GM23248 (cell line): ENCODE results near the gene ST7. TPM values are rescaled to one million over a fixed set of nuclear protein-coding genes. Genes with fewer than 3 reads are reported as not detected.

ENCODE experiments used
- DNase-seq: peaks from one replicate; pipeline ENCODE4 v3.0.0-alpha.2; 2015
- H2AFZ ChIP-seq: fragments of 200-600 bp; sonication (generic); 2 replicates; pipeline ENCODE4 v1.6.1; 2016; ENCODE audit warnings: antibody characterized with exemption
- H3F3A ChIP-seq: fragments of 200-600 bp; sonication (generic); 2 replicates; pipeline ENCODE4 v1.6.1; 2016; ENCODE audit warnings: mild to moderate bottlenecking, antibody characterized with exemption, mixed run types; ENCODE audit not compliant: insufficient read depth
- H3K27ac ChIP-seq: fragments of 200-600 bp; sonication (generic); 2 replicates; pipeline ENCODE4 v1.5.1; 2016; ENCODE audit warnings: mild to moderate bottlenecking
- H3K27me3 ChIP-seq: fragments of 200-600 bp; sonication (generic); replicated peaks from 2 replicates; pipeline ENCODE4 v1.6.1; 2016; ENCODE audit warnings: mild to moderate bottlenecking; ENCODE audit not compliant: insufficient read depth
- H3K36me3 ChIP-seq: fragments of 200-600 bp; sonication (generic); 2 replicates; pipeline ENCODE4 v1.6.1; 2016; ENCODE audit warnings: low read depth, mild to moderate bottlenecking
- H3K4me1 ChIP-seq: fragments of 200-600 bp; sonication (generic); 2 replicates; pipeline ENCODE4 v1.6.1; 2016; ENCODE audit warnings: mild to moderate bottlenecking; ENCODE audit not compliant: insufficient read depth
- H3K4me2 ChIP-seq: fragments of 200-600 bp; sonication (generic); one replicate; pipeline ENCODE4 v1.6.1; 2016; ENCODE audit warnings: mild to moderate bottlenecking; ENCODE audit not compliant: unreplicated experiment
- H3K4me3 ChIP-seq: fragments of 200-600 bp; sonication (generic); 2 replicates; pipeline ENCODE4 v1.5.1; 2016; ENCODE audit warnings: mild to moderate bottlenecking
- H3K79me2 ChIP-seq: fragments of 200-600 bp; sonication (generic); 2 replicates; pipeline ENCODE4 v1.6.1; 2016; ENCODE audit warnings: mild to moderate bottlenecking; ENCODE audit not compliant: insufficient read depth
- H3K9ac ChIP-seq: fragments of 200-600 bp; sonication (generic); 2 replicates; pipeline ENCODE4 v1.6.1; 2016; ENCODE audit warnings: mild to moderate bottlenecking
- H3K9me2 ChIP-seq: fragments of 200-600 bp; sonication (generic); 2 replicates; pipeline ENCODE4 v1.6.1; 2016; ENCODE audit warnings: mixed run types, mild to moderate bottlenecking, moderate library complexity; ENCODE audit not compliant: insufficient read depth
- H3K9me3 ChIP-seq: fragments of 200-600 bp; sonication (generic); one replicate; pipeline ENCODE4 v1.6.1; 2017; ENCODE audit warnings: low read depth
- H4K20me1 ChIP-seq: fragments of 200-600 bp; sonication (generic); 2 replicates; pipeline ENCODE4 v1.6.0; 2016; ENCODE audit not compliant: insufficient read depth
- EZH2 ChIP-seq: fragments of 200-600 bp; sonication (generic); IDR thresholded peaks from 2 replicates; pipeline ENCODE4 v1.6.1; 2018; ENCODE audit warnings: antibody characterized with exemption, mild to moderate bottlenecking; ENCODE audit not compliant: insufficient read depth, poor library complexity, severe bottlenecking
- EZH2phosphoT487 ChIP-seq: fragments of 200-600 bp; sonication (generic); IDR thresholded peaks from 2 replicates; pipeline ENCODE4 v1.6.1; 2018; ENCODE audit warnings: antibody characterized with exemption, moderate library complexity, mild to moderate bottlenecking, low read depth; ENCODE audit not compliant: insufficient read depth
- WGBS, 2 experiments: methylation state at CpG; one replicate each; pipeline ENCODE4 v1.1.6; 2015 to 2017; ENCODE audit warnings: low lambda C conversion rate in 2 of 2, low coverage in 1 of 2; ENCODE audit errors: missing lambda C conversion rate in 2 of 2; 5-methylcytosine and 5-hydroxymethylcytosine counted together
- in situ Hi-C: fragments of 300-500 bp; cut with MboI; formaldehyde crosslinking; loops from 2 replicates; pipeline ENCODE4 v1.15.0; 2020
- polyA plus RNA-seq: library from polyadenylated mRNA; unstranded; fragments of >200 nt; fragmentation: Nextera tagmentation; extraction: Ambion mirVana; gene quantifications from 2 replicates; pipeline ENCODE4 v1.2.1, GENCODE V29; 2016
- total RNA-seq: library from RNA; depleted of rRNA; stranded (reverse); fragments of >200 nt; shearing (Covaris generic); gene quantifications from 2 replicates; pipeline ENCODE4 v1.2.3, GENCODE V29; 2014

The ST7 gene
- total and polyA plus RNA-seq, 2 experiments from 2014 or later, result 17.8 to 21.9 TPM

DNA sequence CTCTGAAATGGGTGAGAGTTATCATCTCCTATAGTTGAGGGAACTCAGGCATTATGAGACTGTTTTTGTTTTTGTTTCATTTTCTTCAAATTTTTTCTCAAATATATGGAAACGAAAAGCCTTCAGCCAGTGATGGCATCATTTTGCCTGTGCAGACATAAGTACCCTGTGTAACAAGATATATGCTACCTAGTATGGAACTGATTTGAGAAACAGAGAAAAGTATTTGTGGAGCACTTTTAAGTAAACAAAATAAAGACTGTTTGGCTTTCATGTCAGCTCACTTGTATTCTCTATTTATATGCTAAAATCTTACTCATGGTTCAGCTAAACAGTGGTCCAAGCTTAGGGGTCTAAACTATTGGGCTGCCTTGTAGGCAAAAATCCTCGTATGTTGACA lies 219.0 kb downstream of the ST7 start:
- Histone ChIP-seq H3K27me3 (no peaks in the 10 kb centered on the region), H3F3A (no peaks in the 10 kb centered on the region), H3K4me2 (no peak overlapping the region), H3K9me2 (no peaks in the 10 kb centered on the region), H3K9me3 (no peaks in the 10 kb centered on the region), H3K4me3 (no peak overlapping the region), H3K36me3 (0 out of 2 replicates have a peak, but pooled peaks cover 5% of the 10 kb centered on the region), H3K4me1 (no peaks in the 10 kb centered on the region), H3K27ac (no peak overlapping the region), H3K9ac (no peak overlapping the region), H3K79me2 (no peaks in the 10 kb centered on the region), H2AFZ (no peak overlapping the region), H4K20me1 (no peaks in the 10 kb centered on the region)
- in situ Hi-C loops, result no loop called here
- DNase-seq, result no peak
- WGBS, 2 experiments, result 94 to 98% methylated on average over 2 of the region's 2 CpGs
- no peak for TF ChIP-seq EZH2
- TF ChIP-seq EZH2phosphoT487, result no peak

- Histone ChIP-seq H2AFZ (no peak overlapping the region), H3K9ac (no peak overlapping the region), H3K9me3 (no peaks in the 10 kb centered on the region), H3K4me2 (no peak overlapping the region), H4K20me1 (no peaks in the 10 kb centered on the region), H3F3A (no peaks in the 10 kb centered on the region), H3K27me3 (no peaks in the 10 kb centered on the region), H3K27ac (no peak overlapping the region), H3K9me2 (no peaks in the 10 kb centered on the region), H3K79me2 (no peaks in the 10 kb centered on the region), H3K4me1 (no peaks in the 10 kb centered on the region), H3K4me3 (no peak overlapping the region), H3K36me3 (0 out of 2 replicates have a peak, but pooled peaks cover 5% of the 10 kb centered on the region)
- TF ChIP-seq EZH2phosphoT487 (no peak), EZH2 (no peak)
- WGBS, 2 experiments, result 45 to 47% methylated on average over 6 of the region's 6 CpGs
- in situ Hi-C loops, result no loop called here
- DNase-seq, result peak; percentile 38
Observed at GRCh38 chr7:117173035-117173770, 219.9 kb downstream of the ST7 start.

DNA sequence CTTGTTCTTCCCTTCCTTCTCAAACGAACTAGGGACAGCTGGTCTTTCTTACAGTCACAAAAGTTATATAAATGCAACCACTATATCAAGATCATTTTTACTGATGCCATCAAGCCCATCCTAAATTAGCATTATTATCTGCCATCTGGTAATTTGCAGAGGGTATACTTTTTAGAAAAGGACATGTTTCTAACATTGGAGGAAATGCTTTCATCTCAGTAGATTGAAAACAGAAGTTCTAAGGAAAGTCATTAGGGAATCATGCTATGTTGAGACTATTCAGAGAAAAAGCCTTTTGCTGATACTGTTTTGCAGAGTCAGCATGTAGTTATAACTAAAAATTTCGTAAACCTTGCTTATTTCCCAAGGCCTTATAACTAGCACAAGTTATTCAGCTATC lies 222.9 kb downstream of the ST7 start:
- H2AFZ ChIP-seq, result no peak overlapping the region
- TF ChIP-seq EZH2phosphoT487 (no peak), EZH2 (no peak)
- no peaks in the 10 kb centered on the region for H3F3A ChIP-seq
- no peaks in the 10 kb centered on the region for H4K20me1 ChIP-seq
- no peaks in the 10 kb centered on the region for H3K9me2 ChIP-seq
- in situ Hi-C loops, result no loop called here
- no peak overlapping the region for H3K4me2 ChIP-seq
- no peak overlapping the region for H3K4me3 ChIP-seq
- no peak for DNase-seq
- no peak overlapping the region for H3K9ac ChIP-seq
- no peaks in the 10 kb centered on the region for H3K4me1 ChIP-seq
- 0 out of 2 replicates have a peak, but pooled peaks cover 5% of the 10 kb centered on the region for H3K36me3 ChIP-seq
- H3K27me3 ChIP-seq, result no peaks in the 10 kb centered on the region
- H3K9me3 ChIP-seq, result no peaks in the 10 kb centered on the region
- 61 to 75% methylated on average over 2 of the region's 2 CpGs for WGBS, 2 experiments
- no peak overlapping the region for H3K27ac ChIP-seq
- H3K79me2 ChIP-seq, result no peaks in the 10 kb centered on the region

- Histone ChIP-seq H3F3A (no peaks in the 10 kb centered on the region), H3K27me3 (no peaks in the 10 kb centered on the region), H3K9ac (no peak overlapping the region), H3K79me2 (no peaks in the 10 kb centered on the region), H3K27ac (no peak overlapping the region), H3K36me3 (0 out of 2 replicates have a peak, but pooled peaks cover 5% of the 10 kb centered on the region), H3K4me1 (no peaks in the 10 kb centered on the region), H3K4me2 (no peak overlapping the region), H3K9me2 (no peaks in the 10 kb centered on the region), H3K9me3 (no peaks in the 10 kb centered on the region), H3K4me3 (no peak overlapping the region), H2AFZ (no peak overlapping the region), H4K20me1 (no peaks in the 10 kb centered on the region)
- WGBS, 2 experiments, result 38 to 43% methylated on average over 2 of the region's 2 CpGs
- in situ Hi-C loops, result no loop called here
- DNase-seq, result no peak
- TF ChIP-seq EZH2phosphoT487, result no peak
Observed at GRCh38 chr7:117178600-117178999, 225.3 kb downstream of the ST7 start.

DNA sequence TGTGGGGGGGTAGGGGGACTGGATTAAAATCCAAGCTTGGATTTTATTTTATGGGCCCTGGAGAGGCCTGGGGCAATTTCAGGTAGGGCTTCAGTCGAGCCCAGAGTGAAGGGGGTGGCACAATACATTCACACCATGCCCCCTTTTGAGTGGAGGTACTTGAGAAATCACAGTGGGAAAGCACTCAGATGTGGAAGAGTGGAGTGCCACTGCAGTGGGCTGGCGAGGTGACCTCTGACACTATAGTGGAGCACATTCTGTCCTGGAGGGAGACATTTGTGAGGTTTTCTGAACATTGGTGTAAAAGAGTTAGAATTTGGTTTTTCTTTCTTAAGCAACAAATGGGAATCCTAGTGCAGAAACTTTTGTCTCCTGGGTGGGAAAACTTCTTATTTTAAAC lies 226.4 kb downstream of the ST7 start:
- Histone ChIP-seq H3K4me2 (no peak overlapping the region), H3K79me2 (no peaks in the 10 kb centered on the region), H3K9me2 (no peaks in the 10 kb centered on the region), H3K9ac (no peak overlapping the region), H4K20me1 (no peaks in the 10 kb centered on the region), H3K27me3 (no peaks in the 10 kb centered on the region), H2AFZ (no peak overlapping the region), H3K36me3 (0 out of 2 replicates have a peak, but pooled peaks cover 5% of the 10 kb centered on the region), H3F3A (no peaks in the 10 kb centered on the region), H3K4me1 (no peaks in the 10 kb centered on the region), H3K9me3 (no peaks in the 10 kb centered on the region), H3K27ac (no peak overlapping the region), H3K4me3 (no peak overlapping the region)
- DNase-seq, result no peak
- TF ChIP-seq EZH2, result no peak
- no peak for TF ChIP-seq EZH2phosphoT487
- WGBS, 2 experiments, result 97 to 100% methylated on average over 2 of the region's 2 CpGs
- in situ Hi-C loops, result no loop called here
